ENCODE results near the gene VSTM2L.

DNA sequence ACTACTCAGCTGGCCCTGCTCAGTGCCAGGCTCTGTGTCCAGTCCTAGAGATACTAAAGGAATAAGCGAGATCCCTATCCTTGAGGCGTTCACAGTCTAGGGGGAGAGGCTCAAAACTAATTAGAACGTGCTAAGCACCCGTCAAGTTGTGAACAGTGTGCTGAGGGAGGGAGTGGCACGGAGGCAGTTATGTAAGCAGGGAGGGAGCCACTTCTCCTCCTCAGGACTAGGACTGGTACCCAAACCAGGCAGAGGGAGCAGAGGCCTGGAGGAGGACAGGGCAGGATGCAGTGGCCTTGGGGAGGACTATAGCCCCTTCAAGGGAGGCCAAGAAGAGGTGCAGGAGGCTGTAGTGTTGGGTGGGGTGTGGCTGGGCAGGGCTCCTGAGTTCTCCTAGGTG is 39.6 kb upstream of the VSTM2L start:
- no peak for TF ChIP-seq POLR2A (IDR thresholded peaks at IDR 0.05)
- TF ChIP-seq, protein P1, sequence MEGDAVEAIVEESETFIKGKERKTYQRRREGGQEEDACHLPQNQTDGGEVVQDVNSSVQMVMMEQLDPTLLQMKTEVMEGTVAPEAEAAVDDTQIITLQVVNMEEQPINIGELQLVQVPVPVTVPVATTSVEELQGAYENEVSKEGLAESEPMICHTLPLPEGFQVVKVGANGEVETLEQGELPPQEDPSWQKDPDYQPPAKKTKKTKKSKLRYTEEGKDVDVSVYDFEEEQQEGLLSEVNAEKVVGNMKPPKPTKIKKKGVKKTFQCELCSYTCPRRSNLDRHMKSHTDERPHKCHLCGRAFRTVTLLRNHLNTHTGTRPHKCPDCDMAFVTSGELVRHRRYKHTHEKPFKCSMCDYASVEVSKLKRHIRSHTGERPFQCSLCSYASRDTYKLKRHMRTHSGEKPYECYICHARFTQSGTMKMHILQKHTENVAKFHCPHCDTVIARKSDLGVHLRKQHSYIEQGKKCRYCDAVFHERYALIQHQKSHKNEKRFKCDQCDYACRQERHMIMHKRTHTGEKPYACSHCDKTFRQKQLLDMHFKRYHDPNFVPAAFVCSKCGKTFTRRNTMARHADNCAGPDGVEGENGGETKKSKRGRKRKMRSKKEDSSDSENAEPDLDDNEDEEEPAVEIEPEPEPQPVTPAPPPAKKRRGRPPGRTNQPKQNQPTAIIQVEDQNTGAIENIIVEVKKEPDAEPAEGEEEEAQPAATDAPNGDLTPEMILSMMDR (IDR thresholded peaks at IDR 0.05), result no peak
